ENCODE data around the gene ZNF397. TPM values are rescaled to one million over a fixed set of nuclear protein-coding genes. Genes with fewer than 3 reads are reported as not detected.

ZNF397 gene
- total and polyA plus RNA-seq, 2 of the 13 experiments (the other 11 are each of a cell fraction or from before 2014, with no cell fraction given): 4.7 to 9.4 TPM

DNA sequence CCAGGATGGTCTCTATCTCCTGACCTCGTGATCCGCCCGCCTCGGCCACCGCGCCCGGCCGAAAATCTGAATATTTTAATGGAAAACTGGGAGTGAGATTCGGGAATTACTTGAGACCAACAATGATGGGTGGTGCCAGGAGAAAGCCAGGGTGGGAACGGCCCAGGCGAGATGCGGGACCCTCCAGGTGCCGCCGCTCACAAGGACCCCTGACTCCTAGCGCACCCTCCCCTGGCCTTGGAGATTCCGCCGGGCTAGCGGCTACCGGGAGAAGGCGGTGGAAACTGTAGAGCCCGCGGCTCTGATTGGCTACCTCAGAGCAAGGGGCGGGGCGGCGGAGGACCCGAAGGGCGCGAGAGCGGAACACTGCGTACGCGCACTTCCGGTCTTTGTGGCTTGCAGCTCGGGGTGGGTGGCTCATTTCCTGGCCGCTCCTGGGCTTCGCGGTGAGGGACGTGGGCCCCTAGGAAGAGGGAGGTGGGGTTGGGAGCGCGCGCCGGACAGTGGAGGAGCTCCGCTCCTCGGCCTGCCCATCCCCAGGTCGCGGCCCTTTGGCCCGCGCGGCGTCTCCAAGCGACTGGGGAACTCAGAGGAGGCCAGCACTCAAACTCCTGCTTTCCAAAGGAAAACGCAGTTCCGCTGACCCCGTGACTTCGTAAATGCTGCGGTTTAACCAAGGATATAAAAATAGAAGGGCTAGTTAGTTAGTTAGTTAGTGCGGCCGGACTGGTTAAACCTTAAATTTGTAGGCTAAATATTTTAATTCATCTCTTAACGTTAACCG lies at the start of gene ZNF397 (continued):
- no peak for TF ChIP-seq ZNF382 (CRISPR knock-in tag; IDR thresholded peaks at IDR 0.05; ENCODE audit: borderline replicate concordance)
- no peak; the same call in 1 of the 2 replicates for TF ChIP-seq CBX5 (CRISPR knock-in tag; IDR thresholded peaks at IDR 0.05; ENCODE audit: borderline replicate concordance)
- TF ChIP-seq KDM5B (CRISPR knock-in tag; IDR thresholded peaks at IDR 0.05; ENCODE audit: borderline replicate concordance): peak; percentile 77; the same call in 1 of the 2 replicates
- no peak; the same call in 1 of the 2 replicates for TF ChIP-seq ZNF782 (CRISPR knock-in tag; IDR thresholded peaks at IDR 0.05; ENCODE audit: borderline replicate concordance)
- TF ChIP-seq, protein P1, sequence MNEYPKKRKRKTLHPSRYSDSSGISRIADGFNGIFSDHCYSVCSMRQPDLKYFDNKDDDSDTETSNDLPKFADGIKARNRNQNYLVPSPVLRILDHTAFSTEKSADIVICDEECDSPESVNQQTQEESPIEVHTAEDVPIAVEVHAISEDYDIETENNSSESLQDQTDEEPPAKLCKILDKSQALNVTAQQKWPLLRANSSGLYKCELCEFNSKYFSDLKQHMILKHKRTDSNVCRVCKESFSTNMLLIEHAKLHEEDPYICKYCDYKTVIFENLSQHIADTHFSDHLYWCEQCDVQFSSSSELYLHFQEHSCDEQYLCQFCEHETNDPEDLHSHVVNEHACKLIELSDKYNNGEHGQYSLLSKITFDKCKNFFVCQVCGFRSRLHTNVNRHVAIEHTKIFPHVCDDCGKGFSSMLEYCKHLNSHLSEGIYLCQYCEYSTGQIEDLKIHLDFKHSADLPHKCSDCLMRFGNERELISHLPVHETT (CRISPR knock-in tag; conservative IDR thresholded peaks at IDR 0.05): peak; percentile 83
- peak; percentile 50 for TF ChIP-seq MIER2 (CRISPR knock-in tag; IDR thresholded peaks at IDR 0.05)
- no peak for TF ChIP-seq ZEB1 (IDR thresholded peaks at IDR 0.05; ENCODE audit: insufficient replicate concordance, low read depth)
- TF ChIP-seq HNRNPH1 (optimal IDR thresholded peaks at IDR 0.05; ENCODE audit: low read depth, low read length): peak; percentile 39
- no peak for TF ChIP-seq ZNF225 (CRISPR knock-in tag; IDR thresholded peaks at IDR 0.05)
- TF ChIP-seq FOXJ3 (CRISPR knock-in tag; IDR thresholded peaks at IDR 0.05; ENCODE audit: borderline replicate concordance): peak; percentile 62; the same call in 1 of the 2 replicates
- no peak for TF ChIP-seq PAWR (CRISPR knock-in tag; IDR thresholded peaks at IDR 0.05; ENCODE audit: borderline replicate concordance)
- TF ChIP-seq MXD1 (CRISPR knock-in tag; IDR thresholded peaks at IDR 0.05): peak; percentile 53; the same call in 1 of the 2 replicates
- no peak for TF ChIP-seq ZNF264 (CRISPR knock-in tag; IDR thresholded peaks at IDR 0.05)
- peak; percentile 47; the same call in 1 of the 2 replicates for TF ChIP-seq TOPORS (CRISPR knock-in tag; IDR thresholded peaks at IDR 0.05)
- no peak for TF ChIP-seq NFE2L2 (IDR thresholded peaks at IDR 0.05; ENCODE audit: low read length)
- TF ChIP-seq SRY (CRISPR knock-in tag; IDR thresholded peaks at IDR 0.05): no peak
- no peak for TF ChIP-seq ZFP36 (IDR thresholded peaks at IDR 0.05; ENCODE audit: borderline replicate concordance, low read depth, low read length, partially characterized antibody)
- TF ChIP-seq ZFP36L2 (CRISPR knock-in tag; IDR thresholded peaks at IDR 0.05): no peak
- 0 out of 2 replicates have a peak, but pooled peaks have one; percentile 37 for TF ChIP-seq IRF9 (CRISPR knock-in tag; IDR thresholded peaks at IDR 0.05; ENCODE audit: borderline replicate concordance)
- TF ChIP-seq PHF20 (CRISPR knock-in tag; IDR thresholded peaks at IDR 0.05): peak; percentile 86
- TF ChIP-seq ZFY (CRISPR knock-in tag; IDR thresholded peaks at IDR 0.05): peak; percentile 82

Measured in HepG2 (cell line).